GM12872 (cell line): Measurements from ENCODE around the gene PYGB.

ENCODE experiments used
- TF ChIP-seq, protein P1 (sequence below): IDR thresholded peaks from 3 replicates; pipeline ENCODE4 v1.5.1; 2011; ENCODE audit warnings: low read depth, mild to moderate bottlenecking, low read length, moderate library complexity; ENCODE audit not compliant: insufficient read depth

Gene PYGB

DNA sequence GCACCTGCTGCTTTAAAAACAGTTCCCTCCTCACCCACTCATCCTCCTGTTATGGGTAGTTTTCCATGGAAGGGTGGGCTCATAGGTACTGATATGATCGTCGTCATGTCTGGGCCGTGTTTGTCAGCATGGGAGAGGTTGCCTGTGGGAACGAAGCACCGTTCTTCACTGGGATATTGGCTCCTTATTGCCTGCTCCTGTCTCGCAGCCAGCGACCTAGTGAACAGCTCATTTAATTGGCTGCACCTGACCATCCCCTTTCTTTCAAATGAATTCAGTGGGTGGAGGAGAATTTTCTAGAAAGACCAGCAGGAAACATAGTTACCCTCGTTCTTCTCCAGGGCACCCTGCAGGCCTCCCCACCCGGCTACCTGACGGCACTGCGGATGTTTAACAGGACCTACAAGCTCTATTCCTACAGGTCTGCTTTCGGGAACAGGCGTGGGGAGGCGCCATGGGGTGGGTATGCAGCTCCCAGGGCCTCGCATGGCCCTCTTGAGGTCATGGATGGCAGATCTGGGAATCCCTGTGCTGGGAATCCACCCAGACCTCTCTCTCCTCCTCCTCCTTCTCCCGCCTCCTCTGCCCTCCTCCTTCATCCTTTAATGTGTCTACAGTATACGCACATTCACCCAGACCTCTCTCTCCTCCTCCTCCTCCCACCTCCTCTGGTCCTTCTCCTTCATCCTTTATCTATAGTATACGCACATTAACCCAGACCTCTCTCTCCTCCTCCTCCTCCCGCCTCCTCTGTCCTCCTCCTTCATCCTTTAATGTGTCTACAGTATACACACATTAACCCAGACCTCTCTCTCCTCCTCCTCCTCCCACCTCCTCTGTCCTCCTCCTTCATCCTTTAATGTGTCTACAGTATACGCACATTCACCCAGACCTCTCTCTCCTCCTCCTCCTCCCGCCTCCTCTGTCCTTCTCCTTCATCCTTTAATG, 30.4 kb upstream of the PYGB start:
- TF ChIP-seq, protein P1, sequence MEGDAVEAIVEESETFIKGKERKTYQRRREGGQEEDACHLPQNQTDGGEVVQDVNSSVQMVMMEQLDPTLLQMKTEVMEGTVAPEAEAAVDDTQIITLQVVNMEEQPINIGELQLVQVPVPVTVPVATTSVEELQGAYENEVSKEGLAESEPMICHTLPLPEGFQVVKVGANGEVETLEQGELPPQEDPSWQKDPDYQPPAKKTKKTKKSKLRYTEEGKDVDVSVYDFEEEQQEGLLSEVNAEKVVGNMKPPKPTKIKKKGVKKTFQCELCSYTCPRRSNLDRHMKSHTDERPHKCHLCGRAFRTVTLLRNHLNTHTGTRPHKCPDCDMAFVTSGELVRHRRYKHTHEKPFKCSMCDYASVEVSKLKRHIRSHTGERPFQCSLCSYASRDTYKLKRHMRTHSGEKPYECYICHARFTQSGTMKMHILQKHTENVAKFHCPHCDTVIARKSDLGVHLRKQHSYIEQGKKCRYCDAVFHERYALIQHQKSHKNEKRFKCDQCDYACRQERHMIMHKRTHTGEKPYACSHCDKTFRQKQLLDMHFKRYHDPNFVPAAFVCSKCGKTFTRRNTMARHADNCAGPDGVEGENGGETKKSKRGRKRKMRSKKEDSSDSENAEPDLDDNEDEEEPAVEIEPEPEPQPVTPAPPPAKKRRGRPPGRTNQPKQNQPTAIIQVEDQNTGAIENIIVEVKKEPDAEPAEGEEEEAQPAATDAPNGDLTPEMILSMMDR = no peak

DNA sequence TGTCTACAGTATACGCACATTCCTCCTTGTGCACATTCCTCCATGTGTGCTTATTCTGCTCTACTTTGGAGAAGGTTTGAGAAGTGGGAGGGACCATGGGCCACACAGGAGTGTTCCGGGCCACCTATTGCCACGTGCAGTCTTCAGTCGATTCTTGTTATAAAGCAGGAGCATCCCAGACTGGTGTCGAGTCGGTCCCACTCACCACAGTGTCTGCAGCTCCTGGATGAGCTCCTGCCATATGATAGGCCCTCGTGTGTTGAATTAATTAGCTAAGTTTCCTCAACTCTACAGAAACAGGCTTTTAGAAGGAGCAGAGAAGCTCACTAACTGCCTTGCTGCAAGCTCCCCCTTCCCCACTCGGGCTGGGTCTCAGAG, 29.8 kb upstream of the PYGB start:
- TF ChIP-seq, protein P1 = no peak

DNA sequence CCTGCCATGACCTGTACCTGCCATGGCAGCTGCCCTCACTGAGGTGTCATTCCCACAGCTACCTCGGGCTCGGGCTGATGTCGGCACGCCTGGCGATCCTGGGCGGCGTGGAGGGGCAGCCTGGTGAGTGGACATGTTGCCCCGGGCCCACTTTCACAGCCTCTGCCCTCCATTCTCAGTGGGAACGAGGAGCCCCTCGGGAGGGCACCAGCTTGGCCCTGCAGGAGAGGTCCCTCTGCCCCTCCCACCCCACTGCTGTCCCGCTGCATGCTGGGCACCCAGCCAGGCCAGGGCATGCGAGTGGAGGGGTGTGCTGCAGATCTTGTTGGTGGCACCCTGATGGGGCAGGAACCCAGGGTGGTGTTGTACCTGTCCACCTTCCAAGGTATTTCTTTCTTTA, 29.4 kb upstream of the PYGB start:
- TF ChIP-seq, protein P1 = no peak

DNA sequence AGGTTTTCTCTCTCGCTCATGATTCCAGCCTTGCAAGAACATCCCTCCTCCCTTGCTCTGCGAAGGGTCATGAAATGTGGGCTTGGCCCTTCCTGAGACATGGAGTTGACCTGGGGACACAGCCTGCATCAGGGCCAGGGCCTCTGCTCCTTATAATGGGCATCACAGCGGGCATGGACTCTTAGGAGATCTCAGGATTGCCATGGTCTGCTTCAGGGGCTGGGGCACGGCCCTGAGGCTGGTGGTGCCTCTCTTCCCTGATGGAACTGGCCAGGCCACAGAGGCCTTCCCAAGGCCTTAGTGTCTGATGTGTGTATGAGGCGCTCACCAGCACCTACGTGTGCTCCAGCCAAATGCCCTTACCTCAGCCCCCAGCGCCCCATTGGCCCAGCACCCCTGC, 28.5 kb upstream of the PYGB start:
- TF ChIP-seq, protein P1 = no peak

DNA sequence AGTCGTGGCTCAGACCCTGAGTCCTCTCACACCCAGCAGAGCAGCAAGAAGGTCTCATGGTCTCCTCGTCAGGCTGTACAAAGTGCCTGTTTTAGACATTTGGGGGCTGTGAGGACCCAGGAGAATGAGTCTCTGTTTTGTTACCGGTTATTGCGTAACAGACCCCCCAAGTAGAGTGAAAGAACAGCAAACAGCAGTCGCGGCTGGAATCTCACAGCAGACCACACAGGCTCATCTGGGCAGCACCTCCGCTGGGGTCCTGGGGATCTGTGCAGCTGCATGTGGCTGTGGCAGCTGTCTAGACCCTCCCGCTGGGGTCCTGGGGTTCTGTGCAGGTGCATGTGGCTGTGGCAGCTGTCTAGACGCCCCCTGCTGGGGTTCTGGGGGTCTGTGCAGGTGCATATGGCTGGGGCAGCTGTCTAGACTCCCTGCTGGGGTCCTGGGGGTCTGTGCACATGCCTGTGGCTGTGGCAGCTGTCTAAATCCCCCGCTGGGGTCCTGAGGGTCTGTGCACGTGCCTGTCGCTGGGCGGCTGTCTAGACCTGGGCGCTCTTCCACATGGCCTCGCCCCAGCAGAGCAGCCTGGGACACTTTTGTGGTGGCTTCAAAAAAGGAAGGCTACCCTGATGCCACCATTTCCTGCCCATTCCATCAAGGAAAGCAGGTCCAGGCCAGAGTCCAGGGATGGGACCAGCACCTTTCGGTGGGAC, 27.7 kb upstream of the PYGB start:
- TF ChIP-seq, protein P1 = peak; percentile 58

DNA sequence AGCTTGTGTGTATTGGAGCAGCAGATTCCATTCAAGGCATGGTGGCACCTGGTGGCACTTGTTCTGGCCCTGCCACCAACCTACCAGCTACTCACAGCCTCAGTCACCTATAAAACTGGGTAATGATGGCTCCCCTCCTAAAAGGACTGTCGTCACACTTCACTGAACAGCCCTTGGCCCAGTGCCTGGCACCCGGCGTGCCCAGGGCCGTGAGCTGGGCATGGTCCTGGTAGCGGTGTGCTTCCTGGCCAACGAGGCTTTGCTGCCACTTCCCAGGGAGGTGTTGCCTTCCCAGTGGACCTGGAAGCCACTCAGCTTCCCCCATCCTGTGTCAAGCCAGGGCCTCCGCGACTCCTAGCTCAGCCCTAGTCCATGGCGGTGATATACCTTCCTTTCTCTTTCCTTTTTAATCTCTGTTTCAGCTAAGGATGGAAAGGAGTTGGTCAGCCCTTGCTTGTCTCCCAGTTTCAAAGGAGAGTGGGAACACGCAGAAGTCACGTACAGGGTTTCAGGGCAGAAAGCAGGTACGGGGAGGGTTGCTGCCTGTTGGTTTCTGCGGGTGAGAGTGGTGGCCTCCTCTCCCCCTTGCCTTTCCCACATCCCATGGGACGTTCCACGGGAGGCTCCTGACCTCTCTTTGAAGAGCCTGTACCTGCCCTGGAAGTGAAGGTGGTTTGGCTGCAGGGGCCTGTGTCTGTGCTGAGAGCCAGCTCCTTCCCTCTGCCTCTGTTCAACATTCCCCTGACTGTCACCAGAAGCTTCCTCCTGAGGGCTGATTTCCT, 26.9 kb upstream of the PYGB start:
- TF ChIP-seq, protein P1 = no peak
